Iris pigment epithelial cell (primary cell): ENCODE measurements around the gene ATOH1.

Experiments used
- DNase-seq: peaks from one replicate; pipeline ENCODE4 v3.0.0-alpha.2; 2011; ENCODE audit warnings: low read depth

The ATOH1 gene

GRCh38 chr4:93828332-93828994 lies at the start of gene ATOH1:
TSS of gene ATOH1 (plus strand) at chr4:93828753. CDS start at chr4:93828927, 174 bp downstream.
- DNase-seq = peak; percentile 9

DNA sequence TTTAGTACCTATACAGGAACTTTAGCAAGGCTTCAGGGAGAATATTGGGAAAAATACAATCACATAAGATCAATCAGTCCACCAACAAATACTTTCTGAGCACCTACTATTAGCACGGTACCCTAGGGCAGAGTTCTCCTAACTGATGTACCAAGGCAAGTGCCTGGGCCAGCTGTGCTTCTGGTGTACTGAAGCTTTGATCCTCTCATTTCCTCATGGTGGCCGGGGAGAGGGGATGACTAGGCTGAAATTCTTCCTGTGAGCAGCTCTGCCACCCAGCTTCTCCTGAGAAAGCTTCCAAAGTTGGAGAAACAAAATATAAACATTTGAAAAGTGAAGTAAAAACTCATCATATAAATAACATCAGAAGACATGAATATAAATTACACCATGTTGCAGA lies 49.3 kb upstream of the ATOH1 start:
- DNase-seq = no peak

- DNase-seq = no peak
Measured at GRCh38 chr4:93780080-93780479, 48.5 kb upstream of the ATOH1 start.

GRCh38 chr4:93781198-93781597 lies 47.4 kb upstream of the ATOH1 start:
- no peak for DNase-seq

DNA sequence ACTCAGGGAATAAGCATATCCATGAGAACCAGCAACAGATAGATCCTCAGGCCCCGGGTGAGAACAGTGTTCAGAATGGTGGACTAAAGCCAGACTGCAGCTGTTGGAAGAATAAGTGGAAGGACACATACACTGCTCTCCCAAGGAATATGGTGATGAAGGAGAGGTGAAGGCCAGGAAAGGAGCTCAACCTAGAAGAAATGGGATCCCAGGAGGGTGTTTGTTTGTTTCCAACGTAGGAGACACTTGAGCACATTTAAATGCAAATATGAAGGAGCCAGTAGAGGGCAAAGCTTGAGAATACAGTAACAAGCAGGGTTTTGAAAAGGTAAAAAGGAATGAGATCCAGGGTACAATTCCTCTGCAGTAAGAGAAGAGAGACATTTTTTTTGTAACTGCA lies 42.4 kb upstream of the ATOH1 start:
- no peak for DNase-seq

DNA sequence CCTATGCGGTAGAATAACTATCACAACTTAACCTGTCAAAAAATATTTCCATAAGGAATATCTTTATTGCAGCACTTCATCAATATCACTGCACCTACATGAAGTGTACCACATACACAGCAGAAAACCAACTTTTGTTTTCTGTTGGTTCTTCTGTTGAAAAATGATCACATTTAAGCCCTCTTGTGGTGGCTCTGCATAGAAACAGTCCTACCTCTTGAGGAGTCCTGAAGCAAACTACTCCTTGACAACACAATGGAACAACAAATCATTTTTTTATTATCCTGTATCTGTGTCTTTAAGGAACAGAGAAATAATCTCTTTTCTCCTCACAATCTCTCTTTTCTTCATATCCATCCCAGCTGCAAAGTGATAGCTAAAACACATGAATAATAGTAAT lies 39.8 kb upstream of the ATOH1 start:
- DNase-seq = peak; percentile 42

DNA sequence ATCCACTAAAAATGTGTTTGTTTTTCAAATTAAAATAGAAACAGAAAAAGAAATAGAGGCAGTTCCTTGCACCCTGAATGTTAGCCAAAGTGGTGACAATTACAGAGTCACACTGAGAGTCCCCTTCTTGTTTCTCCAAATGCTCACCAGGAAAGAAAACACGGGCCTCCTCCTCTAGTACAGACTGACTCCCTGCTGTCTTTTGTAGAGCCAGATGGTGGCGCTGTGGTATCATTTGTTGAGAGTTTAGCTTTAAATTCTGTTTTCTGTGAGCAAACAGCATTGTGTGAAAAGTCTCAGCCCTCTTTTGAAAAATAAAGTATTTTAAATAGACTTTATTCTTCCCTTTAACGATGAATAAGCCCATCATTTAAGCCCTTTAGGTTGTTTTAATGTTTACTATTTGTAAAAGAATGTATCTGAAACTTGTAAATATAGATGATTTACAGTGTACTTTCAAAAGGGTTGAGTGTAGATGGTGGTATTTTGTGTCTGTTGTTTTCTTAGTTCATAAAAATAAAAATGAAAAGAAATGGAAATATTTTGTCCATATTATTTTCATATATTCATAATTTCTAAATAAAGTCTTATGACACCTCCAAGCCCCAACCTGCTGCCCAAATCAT lies 36.9 kb upstream of the ATOH1 start:
- DNase-seq = peak; percentile 49

- DNase-seq = no peak
Measured at GRCh38 chr4:93802045-93802444, 26.5 kb upstream of the ATOH1 start.

- DNase-seq = no peak
Measured at GRCh38 chr4:93809773-93810172, 18.8 kb upstream of the ATOH1 start.

GRCh38 chr4:93810340-93810992 lies 18.1 kb upstream of the ATOH1 start:
- no peak for DNase-seq

GRCh38 chr4:93813092-93813491 lies 15.5 kb upstream of the ATOH1 start:
- no peak for DNase-seq

- DNase-seq = no peak
Measured at GRCh38 chr4:93814141-93814540, 14.4 kb upstream of the ATOH1 start.

DNA sequence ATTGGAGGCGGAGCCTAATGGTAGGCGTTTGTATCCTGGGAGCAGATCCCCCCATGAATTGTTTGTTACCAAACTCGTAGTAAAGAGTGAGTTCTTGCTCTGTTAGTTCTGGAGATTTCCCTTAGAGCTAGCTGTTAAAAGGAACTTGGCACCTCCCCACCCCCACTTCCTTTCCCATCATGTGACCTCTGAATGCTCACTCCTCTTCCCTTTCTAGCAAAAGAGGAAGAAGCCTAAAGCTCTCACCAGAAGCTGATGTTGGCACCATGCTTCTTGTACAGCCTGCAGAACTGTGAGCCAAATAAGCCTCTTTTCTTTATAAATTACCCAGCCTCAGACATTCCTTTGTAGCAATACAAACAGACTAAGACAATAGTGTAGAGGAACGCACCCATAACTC lies 13.8 kb upstream of the ATOH1 start:
- DNase-seq = no peak

GRCh38 chr4:93825551-93826216 lies 2.9 kb upstream of the ATOH1 start:
- DNase-seq = no peak

DNA sequence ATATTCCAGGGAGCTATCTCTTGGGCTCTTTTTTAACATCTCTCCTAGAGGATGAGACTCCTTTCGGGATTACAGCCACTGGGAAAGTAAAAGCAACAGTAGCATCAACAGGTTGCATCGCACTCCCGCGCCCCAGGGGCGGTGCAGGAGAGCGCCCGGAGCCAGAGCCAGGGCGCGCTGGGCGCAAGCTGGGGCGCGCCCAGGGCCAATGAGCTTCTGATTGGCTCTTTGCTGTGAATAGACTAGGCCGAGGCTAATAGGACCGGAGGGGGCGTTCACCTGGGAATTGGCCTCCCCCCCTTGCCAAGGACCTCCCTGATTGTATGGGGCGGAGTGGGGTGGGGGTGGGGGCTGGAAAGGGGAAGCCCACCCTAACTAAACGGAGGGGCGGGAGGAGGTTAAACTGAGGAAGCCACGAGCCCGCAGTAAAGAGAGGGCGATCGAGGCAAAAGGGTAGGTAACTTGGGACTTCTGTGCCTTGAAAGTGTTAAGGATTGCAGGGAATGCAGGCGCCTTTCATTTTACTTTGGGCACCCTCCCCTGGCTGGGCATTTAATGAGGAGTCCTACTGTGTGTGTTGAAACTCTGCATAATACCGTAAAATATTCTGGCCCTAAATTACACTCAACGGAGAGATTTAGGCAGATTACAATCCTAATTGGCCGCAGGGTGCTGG lies 1.1 kb upstream of the ATOH1 start:
- no peak for DNase-seq

DNA sequence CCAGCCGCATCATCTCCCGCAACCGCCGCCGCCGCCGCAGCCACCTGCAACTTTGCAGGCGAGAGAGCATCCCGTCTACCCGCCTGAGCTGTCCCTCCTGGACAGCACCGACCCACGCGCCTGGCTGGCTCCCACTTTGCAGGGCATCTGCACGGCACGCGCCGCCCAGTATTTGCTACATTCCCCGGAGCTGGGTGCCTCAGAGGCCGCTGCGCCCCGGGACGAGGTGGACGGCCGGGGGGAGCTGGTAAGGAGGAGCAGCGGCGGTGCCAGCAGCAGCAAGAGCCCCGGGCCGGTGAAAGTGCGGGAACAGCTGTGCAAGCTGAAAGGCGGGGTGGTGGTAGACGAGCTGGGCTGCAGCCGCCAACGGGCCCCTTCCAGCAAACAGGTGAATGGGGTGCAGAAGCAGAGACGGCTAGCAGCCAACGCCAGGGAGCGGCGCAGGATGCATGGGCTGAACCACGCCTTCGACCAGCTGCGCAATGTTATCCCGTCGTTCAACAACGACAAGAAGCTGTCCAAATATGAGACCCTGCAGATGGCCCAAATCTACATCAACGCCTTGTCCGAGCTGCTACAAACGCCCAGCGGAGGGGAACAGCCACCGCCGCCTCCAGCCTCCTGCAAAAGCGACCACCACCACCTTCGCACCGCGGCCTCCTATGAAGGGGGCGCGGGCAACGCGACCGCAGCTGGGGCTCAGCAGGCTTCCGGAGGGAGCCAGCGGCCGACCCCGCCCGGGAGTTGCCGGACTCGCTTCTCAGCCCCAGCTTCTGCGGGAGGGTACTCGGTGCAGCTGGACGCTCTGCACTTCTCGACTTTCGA lies 654 bp downstream of the ATOH1 start:
- no peak for DNase-seq

GRCh38 chr4:93829820-93830687 lies 1.5 kb downstream of the ATOH1 start:
- no peak for DNase-seq

- no peak for DNase-seq
Measured at GRCh38 chr4:93831716-93832496, 3.4 kb downstream of the ATOH1 start.

DNA sequence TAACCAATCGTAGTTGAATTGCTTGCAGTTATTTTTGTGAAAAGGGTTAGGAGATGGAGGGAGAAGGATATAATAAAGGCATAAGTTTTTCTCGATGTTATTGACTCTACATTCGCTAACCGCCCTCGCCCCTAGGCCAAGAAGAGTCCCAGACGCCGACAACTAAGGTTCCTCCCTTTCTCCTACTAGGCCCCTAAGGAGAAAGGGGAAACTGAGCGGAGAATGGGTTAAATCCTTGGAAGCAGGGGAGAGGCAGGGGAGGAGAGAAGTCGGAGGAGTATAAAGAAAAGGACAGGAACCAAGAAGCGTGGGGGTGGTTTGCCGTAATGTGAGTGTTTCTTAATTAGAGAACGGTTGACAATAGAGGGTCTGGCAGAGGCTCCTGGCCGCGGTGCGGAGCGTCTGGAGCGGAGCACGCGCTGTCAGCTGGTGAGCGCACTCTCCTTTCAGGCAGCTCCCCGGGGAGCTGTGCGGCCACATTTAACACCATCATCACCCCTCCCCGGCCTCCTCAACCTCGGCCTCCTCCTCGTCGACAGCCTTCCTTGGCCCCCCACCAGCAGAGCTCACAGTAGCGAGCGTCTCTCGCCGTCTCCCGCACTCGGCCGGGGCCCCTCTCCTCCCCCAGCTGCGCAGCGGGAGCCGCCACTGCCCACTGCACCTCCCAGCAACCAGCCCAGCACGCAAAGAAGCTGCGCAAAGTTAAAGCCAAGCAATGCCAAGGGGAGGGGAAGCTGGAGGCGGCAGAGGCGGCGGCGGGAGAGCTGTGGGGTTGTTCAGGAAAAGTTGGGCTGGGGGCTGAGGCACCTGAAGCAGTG lies 5.9 kb downstream of the ATOH1 start:
- DNase-seq = no peak
